GM20000 (cell line): ENCODE results near the gene PDGFC.

Experiments
- DNase-seq: peaks from one replicate; pipeline ENCODE4 v3.0.0; 2012; ENCODE audit warnings: low spot score
- TF ChIP-seq, protein P1 (sequence below): IDR thresholded peaks from 2 replicates; pipeline ENCODE4 v1.5.1; 2012; ENCODE audit warnings: mild to moderate bottlenecking, control low read depth; ENCODE audit errors: extremely low read depth, missing control alignments

Gene PDGFC

DNA sequence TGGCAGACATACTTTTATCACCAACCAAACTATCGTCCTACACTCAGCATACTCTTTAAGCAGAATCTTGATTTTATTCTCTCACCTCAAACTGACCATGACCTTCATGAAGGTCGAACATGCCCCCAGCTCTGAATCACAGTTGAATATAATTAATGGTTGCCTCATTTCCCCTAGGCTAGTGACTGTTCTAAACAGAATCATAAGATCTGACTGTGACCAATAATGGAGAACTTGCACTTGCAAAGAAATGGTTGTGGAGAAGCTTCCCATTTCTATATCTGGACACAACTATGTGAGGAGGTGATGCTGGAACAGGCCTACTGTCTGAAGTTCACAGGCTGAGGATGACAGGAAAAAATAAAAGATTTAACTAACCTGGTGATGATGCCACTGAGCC is 85.1 kb downstream of the PDGFC start:
- TF ChIP-seq, protein P1, sequence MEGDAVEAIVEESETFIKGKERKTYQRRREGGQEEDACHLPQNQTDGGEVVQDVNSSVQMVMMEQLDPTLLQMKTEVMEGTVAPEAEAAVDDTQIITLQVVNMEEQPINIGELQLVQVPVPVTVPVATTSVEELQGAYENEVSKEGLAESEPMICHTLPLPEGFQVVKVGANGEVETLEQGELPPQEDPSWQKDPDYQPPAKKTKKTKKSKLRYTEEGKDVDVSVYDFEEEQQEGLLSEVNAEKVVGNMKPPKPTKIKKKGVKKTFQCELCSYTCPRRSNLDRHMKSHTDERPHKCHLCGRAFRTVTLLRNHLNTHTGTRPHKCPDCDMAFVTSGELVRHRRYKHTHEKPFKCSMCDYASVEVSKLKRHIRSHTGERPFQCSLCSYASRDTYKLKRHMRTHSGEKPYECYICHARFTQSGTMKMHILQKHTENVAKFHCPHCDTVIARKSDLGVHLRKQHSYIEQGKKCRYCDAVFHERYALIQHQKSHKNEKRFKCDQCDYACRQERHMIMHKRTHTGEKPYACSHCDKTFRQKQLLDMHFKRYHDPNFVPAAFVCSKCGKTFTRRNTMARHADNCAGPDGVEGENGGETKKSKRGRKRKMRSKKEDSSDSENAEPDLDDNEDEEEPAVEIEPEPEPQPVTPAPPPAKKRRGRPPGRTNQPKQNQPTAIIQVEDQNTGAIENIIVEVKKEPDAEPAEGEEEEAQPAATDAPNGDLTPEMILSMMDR: no peak
- no peak for DNase-seq

DNA sequence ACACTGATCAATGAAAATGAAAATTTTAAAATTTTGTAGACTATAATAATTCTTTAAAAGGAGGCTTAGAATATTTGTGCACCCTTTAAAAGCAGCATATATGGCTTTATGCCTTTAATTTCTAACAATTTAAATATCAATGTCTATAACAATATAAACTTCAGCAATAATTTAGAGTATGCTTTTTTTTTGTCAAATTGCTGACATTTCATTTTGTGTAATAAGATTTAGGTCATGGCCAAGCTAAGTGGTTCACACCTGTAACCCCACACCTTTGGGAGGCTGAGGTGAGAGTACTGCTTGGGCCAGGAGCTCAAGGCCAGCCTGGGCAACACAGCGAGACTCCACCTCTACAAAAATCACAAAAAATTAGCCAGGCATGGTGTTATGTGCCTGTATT is 86.2 kb downstream of the PDGFC start:
- TF ChIP-seq, protein P1: no peak
- DNase-seq: no peak

DNA sequence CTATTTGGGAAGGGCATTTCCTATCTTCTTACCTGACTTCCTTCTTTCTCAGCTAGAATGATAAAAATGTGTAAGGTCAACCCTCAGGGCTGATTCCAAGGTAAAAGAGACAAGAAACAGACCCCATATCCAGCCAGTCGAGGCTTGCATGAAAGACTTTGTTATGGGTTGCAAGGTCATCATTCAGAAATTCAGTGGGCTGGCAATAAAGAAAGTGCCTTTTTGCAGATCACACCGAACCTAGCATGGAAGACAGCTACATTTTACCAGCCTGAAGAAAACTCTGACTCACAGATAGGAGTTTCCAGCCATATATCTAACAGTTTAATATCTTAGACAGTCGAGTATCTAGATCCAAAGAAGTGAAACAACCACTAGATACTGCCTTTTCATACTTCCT is 87.4 kb downstream of the PDGFC start:
- DNase-seq: no peak
- TF ChIP-seq, protein P1: no peak

DNA sequence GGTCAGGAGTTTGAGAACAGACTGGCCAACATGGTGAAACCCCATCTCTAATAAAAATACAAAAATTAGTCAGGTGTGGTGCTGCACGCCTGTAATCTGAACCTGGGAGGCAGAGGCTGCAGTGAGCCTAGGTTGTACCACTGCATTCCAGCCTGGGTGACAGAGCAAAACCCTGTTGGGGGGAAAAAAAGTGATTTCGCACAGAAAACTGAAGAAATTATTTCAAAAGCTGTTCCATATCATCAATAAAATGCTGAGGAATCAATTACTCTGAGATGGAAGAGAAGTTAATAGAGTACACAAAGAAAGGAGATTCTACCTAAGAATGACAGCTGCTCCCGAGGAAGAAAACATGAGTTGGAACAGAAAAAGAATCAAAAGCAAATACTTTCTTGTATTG is 95.9 kb downstream of the PDGFC start:
- no peak for DNase-seq
- TF ChIP-seq, protein P1: no peak

DNA sequence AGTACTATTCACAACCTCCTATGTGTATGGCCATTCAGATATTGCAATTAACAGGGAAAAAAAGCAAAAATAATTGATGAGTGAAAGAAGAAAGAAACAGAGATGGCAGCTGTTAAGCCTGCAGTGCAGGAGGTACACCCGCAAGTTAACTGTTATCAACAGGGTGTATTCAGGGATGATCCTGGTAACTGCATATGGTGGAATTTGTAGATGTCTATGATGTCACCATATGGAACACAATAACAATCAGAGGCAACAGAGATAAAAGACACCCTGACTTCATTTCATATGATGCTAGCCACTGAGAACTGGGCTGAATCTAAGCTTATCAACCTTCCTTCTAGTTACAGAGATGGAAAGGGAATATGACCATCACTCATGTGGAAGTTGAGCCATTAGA is 96.5 kb downstream of the PDGFC start:
- TF ChIP-seq, protein P1: no peak
- no peak for DNase-seq

DNA sequence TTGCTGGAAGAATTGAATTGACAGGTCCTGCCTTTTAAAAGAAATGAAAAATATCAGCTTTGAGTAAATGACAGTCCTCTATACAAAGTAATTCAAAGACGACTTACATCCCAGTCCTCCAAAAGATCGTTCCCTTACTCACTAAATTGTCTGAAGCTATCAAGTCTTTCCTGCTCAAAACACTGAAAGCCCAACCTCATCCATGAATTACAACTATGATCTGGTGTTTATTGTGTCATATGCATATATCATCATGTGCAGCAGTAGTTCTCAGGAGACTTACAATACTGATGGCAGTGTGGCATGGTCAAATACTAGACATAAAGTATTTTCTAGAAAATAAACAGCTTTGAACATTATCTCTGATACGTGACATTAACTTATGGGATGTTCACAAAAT is 97.8 kb downstream of the PDGFC start:
- no peak for DNase-seq
- TF ChIP-seq, protein P1: no peak

DNA sequence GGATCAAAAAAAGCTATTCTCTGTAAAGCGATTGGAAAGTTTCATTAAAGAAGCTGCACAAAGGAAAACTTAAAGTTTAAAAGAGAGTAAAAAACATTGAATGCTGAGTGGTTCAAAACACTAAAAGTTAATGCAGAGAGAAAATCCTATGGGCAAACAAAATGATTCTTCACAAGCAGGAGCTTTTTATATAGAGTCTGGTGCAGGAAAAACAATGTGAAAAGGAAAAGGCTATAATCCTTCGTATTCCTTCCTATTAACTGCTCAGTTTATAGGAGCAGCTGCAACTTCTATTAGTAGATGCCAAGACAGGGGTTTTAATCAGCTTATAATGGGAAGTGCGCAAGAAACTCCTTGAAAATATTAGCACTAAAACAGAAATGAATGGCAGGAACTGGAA is 100.7 kb downstream of the PDGFC start:
- no peak for DNase-seq
- TF ChIP-seq, protein P1: no peak
